Trophoblast cell (in vitro differentiated cells and primary cell): ENCODE results near the gene CADPS2.

Experiments used
- DNase-seq, 2 donors: peaks; one replicate each; pipeline ENCODE4 v3.0.0-alpha.2; 2016
- H2AFZ ChIP-seq: 2 replicates; pipeline ENCODE4 v1.6.1; 2013; ENCODE audit warnings: low read length, moderate library complexity, mild to moderate bottlenecking; ENCODE audit not compliant: insufficient read depth, poor library complexity
- H2AK5ac ChIP-seq: 2 replicates; pipeline ENCODE4 v1.6.1; 2013; ENCODE audit warnings: mild to moderate bottlenecking, low read length
- H2BK120ac ChIP-seq: 2 replicates; pipeline ENCODE4 v1.6.1; 2013; ENCODE audit warnings: low read length, mild to moderate bottlenecking, moderate library complexity; ENCODE audit not compliant: insufficient read depth, poor library complexity
- H2BK12ac ChIP-seq: 2 replicates; pipeline ENCODE4 v1.6.1; 2013; ENCODE audit warnings: mild to moderate bottlenecking, low read length, moderate library complexity
- H2BK5ac ChIP-seq: 2 replicates; pipeline ENCODE4 v1.6.1; 2013; ENCODE audit warnings: low read length, low read depth, moderate library complexity, mild to moderate bottlenecking; ENCODE audit not compliant: poor library complexity
- H3K14ac ChIP-seq: 2 replicates; pipeline ENCODE4 v1.6.1; 2013; ENCODE audit warnings: mild to moderate bottlenecking, low read length
- H3K18ac ChIP-seq: 2 replicates; pipeline ENCODE4 v1.6.1; 2013; ENCODE audit warnings: mild to moderate bottlenecking, low read length
- H3K23ac ChIP-seq: 2 replicates; pipeline ENCODE4 v1.6.1; 2013; ENCODE audit warnings: low read length
- H3K27ac ChIP-seq: 2 replicates; pipeline ENCODE4 v1.5.1; 2013; ENCODE audit warnings: low read depth, mild to moderate bottlenecking, inconsistent platforms, low read length, moderate library complexity
- H3K27me3 ChIP-seq: 2 replicates; pipeline ENCODE4 v1.6.1; 2013; ENCODE audit warnings: inconsistent platforms, mild to moderate bottlenecking, low read length, moderate library complexity; ENCODE audit not compliant: insufficient read depth
- H3K36me3 ChIP-seq, 2 experiments: 1 replicate in 1 of 2; 2 replicates in 1 of 2; pipeline ENCODE4 v1.6.1; 2013; ENCODE audit warnings: low read length in 2 of 2, mild to moderate bottlenecking in 2 of 2, moderate library complexity in 1 of 2; ENCODE audit not compliant: insufficient read depth in 2 of 2, control insufficient read depth in 1 of 2
- H3K4ac ChIP-seq: 2 replicates; pipeline ENCODE4 v1.6.1; 2013; ENCODE audit warnings: low read depth, mild to moderate bottlenecking, low read length, moderate library complexity
- H3K4me1 ChIP-seq, 2 experiments: 1 replicate in 1 of 2; 2 replicates in 1 of 2; pipeline ENCODE4 v1.6.1; 2013; ENCODE audit warnings: low read length in 2 of 2, mild to moderate bottlenecking in 2 of 2, moderate library complexity in 1 of 2; ENCODE audit not compliant: insufficient read depth in 2 of 2, control insufficient read depth in 1 of 2
- H3K4me2 ChIP-seq: 2 replicates; pipeline ENCODE4 v1.6.1; 2013; ENCODE audit warnings: inconsistent platforms, mild to moderate bottlenecking, low read length, moderate library complexity
- H3K4me3 ChIP-seq: 2 replicates; pipeline ENCODE4 v1.5.1; 2013; ENCODE audit warnings: mild to moderate bottlenecking, low read depth, low read length, inconsistent platforms
- H3K79me1 ChIP-seq: one replicate; pipeline ENCODE4 v1.6.1; 2013; ENCODE audit warnings: low read length
- H3K79me2 ChIP-seq: 2 replicates; pipeline ENCODE4 v1.6.1; 2013; ENCODE audit warnings: low read length, mild to moderate bottlenecking; ENCODE audit not compliant: control insufficient read depth, insufficient read depth, poor library complexity
- H3K9ac ChIP-seq: 2 replicates; pipeline ENCODE4 v1.6.1; 2013; ENCODE audit warnings: mild to moderate bottlenecking, low read length
- H3K9me3 ChIP-seq: 2 replicates; pipeline ENCODE4 v1.6.1; 2013; ENCODE audit warnings: low read depth, mild to moderate bottlenecking, control low read depth, inconsistent platforms, low read length; ENCODE audit not compliant: insufficient read depth
- H4K12ac ChIP-seq: 2 replicates; pipeline ENCODE4 v1.6.1; 2013; ENCODE audit warnings: low read depth, mild to moderate bottlenecking, low read length, moderate library complexity
- H4K8ac ChIP-seq: 2 replicates; pipeline ENCODE4 v1.6.1; 2013; ENCODE audit warnings: low read depth, mild to moderate bottlenecking, low read length, moderate library complexity
- H4K91ac ChIP-seq: one replicate; pipeline ENCODE4 v1.6.1; 2013; ENCODE audit warnings: low read depth, mild to moderate bottlenecking, low read length, moderate library complexity
- WGBS: extraction: QIAGEN DNeasy Blood & Tissue Kit; methylation state at CpG from one replicate; pipeline ENCODE4 v1.1.7; 2013; ENCODE audit warnings: missing lambda C conversion rate; ENCODE audit not compliant: insufficient read length, insufficient coverage; ENCODE audit errors: extremely low coverage; 5-methylcytosine and 5-hydroxymethylcytosine counted together

The CADPS2 gene

GRCh38 chr7:122457969-122458368 lies 428.3 kb downstream of the CADPS2 start:
- H2AK5ac ChIP-seq: no peak overlapping the region
- H2AFZ ChIP-seq: no peak overlapping the region
- H3K9me3 ChIP-seq: no peaks in the 10 kb centered on the region
- no CpG with 5 or more reads among the region's 3 CpGs for WGBS
- no peak overlapping the region for H2BK120ac ChIP-seq
- H4K91ac ChIP-seq: no peak overlapping the region
- DNase-seq: peak in 1 of 2 donors; percentile 57
- H3K4me3 ChIP-seq: no peak overlapping the region
- H3K79me1 ChIP-seq: no peaks in the 10 kb centered on the region
- no peaks in the 10 kb centered on the region for H3K79me2 ChIP-seq
- H3K9ac ChIP-seq: no peak overlapping the region
- no peaks in the 10 kb centered on the region for H3K36me3 ChIP-seq
- H3K27me3 ChIP-seq: no peaks in the 10 kb centered on the region
- no peak overlapping the region for H3K27ac ChIP-seq
- no peak overlapping the region for H3K23ac ChIP-seq
- no peak overlapping the region for H2BK5ac ChIP-seq
- no peak overlapping the region for H3K4ac ChIP-seq
- no peaks in the 10 kb centered on the region for H3K4me1 ChIP-seq
- H2BK12ac ChIP-seq: no peak overlapping the region
- H3K18ac ChIP-seq: no peak overlapping the region
- H4K8ac ChIP-seq: no peak overlapping the region
- H4K12ac ChIP-seq: no peak overlapping the region
- no peak overlapping the region for H3K14ac ChIP-seq
- no peak overlapping the region for H3K4me2 ChIP-seq

DNA sequence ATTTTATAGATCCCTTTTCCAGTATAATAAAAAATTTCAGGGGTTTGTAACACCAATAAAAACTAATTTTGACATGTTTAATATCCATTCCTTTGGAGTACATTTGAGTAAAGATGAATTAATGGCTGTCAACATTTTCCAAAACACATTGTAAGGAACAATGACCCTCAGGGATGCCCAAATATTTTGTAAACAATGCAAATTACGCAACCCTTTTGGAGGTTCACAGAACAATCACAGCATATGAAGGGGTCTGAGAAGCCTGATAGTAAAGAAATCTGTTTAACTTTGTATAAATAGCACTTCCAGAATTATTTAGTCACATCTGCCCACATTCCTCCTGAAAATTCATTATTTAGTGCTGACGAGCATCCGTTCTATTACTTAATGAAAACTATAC lies 428.9 kb downstream of the CADPS2 start:
- no CpG with 5 or more reads among the region's 3 CpGs for WGBS
- H3K4me1 ChIP-seq: no peaks in the 10 kb centered on the region
- H3K4me2 ChIP-seq: no peak overlapping the region
- H3K27me3 ChIP-seq: no peaks in the 10 kb centered on the region
- H3K4ac ChIP-seq: no peak overlapping the region
- no peak overlapping the region for H4K91ac ChIP-seq
- no peak overlapping the region for H3K4me3 ChIP-seq
- no peak overlapping the region for H2BK12ac ChIP-seq
- H3K36me3 ChIP-seq: no peaks in the 10 kb centered on the region
- H2BK120ac ChIP-seq: no peak overlapping the region
- H3K14ac ChIP-seq: no peak overlapping the region
- H3K79me1 ChIP-seq: no peaks in the 10 kb centered on the region
- H3K18ac ChIP-seq: no peak overlapping the region
- DNase-seq: no peak
- H3K9ac ChIP-seq: no peak overlapping the region
- no peaks in the 10 kb centered on the region for H3K9me3 ChIP-seq
- H4K12ac ChIP-seq: no peak overlapping the region
- H3K79me2 ChIP-seq: no peaks in the 10 kb centered on the region
- no peak overlapping the region for H2BK5ac ChIP-seq
- H3K27ac ChIP-seq: no peak overlapping the region
- H2AFZ ChIP-seq: no peak overlapping the region
- no peak overlapping the region for H4K8ac ChIP-seq
- H3K23ac ChIP-seq: no peak overlapping the region
- no peak overlapping the region for H2AK5ac ChIP-seq

DNA sequence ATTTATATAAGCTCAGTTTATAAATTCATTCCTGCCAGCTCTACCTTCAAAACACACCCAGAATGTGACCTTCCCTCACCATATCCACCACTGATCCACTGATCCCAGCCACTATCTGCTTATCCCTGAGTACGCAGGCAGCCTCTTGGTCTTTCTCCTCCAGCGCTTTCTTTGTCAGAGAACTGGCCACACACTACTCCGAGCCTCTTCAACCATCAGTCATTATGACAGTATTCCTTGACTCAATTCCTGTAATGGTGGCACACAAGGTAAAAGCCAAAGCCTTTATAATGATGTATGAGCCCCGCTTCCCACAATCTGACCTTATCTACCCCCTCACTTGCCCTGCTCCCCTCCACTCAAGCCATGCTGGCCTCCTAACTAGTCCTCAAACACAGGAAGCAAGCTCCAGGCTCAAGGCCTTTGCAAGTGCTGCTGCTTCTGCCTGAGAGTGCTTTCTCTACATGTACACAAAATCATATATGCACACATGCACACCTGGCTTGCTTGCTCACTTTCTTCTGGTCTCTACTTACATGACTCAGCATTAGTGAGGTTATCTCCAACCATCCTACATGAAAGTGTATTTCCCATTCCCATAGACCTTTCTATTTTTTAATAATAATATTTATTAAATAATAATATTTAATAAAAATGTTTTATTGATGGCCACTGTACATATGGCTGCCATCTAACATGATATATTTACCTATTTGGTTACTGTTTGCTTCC lies 431.3 kb downstream of the CADPS2 start:
- Histone ChIP-seq H3K4me1 (no peaks in the 10 kb centered on the region), H3K14ac (no peak overlapping the region), H3K27ac (no peak overlapping the region), H3K4me2 (no peak overlapping the region), H3K4ac (no peak overlapping the region), H2BK120ac (no peak overlapping the region), H3K4me3 (no peak overlapping the region), H2BK5ac (no peak overlapping the region), H3K23ac (no peak overlapping the region), H3K27me3 (no peaks in the 10 kb centered on the region), H4K91ac (no peak overlapping the region), H4K12ac (no peak overlapping the region), H2AFZ (no peak overlapping the region), H3K79me1 (no peaks in the 10 kb centered on the region), H2AK5ac (no peak overlapping the region), H3K18ac (no peak overlapping the region), H3K79me2 (no peaks in the 10 kb centered on the region), H3K9ac (no peak overlapping the region), H4K8ac (no peak overlapping the region), H3K9me3 (no peaks in the 10 kb centered on the region), H2BK12ac (no peak overlapping the region), H3K36me3 (no peaks in the 10 kb centered on the region)
- DNase-seq: no peak
- WGBS: no CpG with 5 or more reads among the region's 4 CpGs

GRCh38 chr7:122453432-122453831 lies 432.8 kb downstream of the CADPS2 start:
- no peak overlapping the region for H3K23ac ChIP-seq
- no peaks in the 10 kb centered on the region for H3K4me1 ChIP-seq
- H3K79me2 ChIP-seq: no peaks in the 10 kb centered on the region
- H3K27me3 ChIP-seq: no peaks in the 10 kb centered on the region
- H2AFZ ChIP-seq: no peak overlapping the region
- H3K9ac ChIP-seq: no peak overlapping the region
- H3K4ac ChIP-seq: no peak overlapping the region
- no peak overlapping the region for H3K4me3 ChIP-seq
- no peaks in the 10 kb centered on the region for H3K79me1 ChIP-seq
- H4K8ac ChIP-seq: no peak overlapping the region
- H2BK120ac ChIP-seq: no peak overlapping the region
- no peak overlapping the region for H3K4me2 ChIP-seq
- no peak overlapping the region for H3K27ac ChIP-seq
- no peak overlapping the region for H4K91ac ChIP-seq
- no peak overlapping the region for H2AK5ac ChIP-seq
- no peak overlapping the region for H3K14ac ChIP-seq
- no peak overlapping the region for H2BK12ac ChIP-seq
- H3K9me3 ChIP-seq: no peaks in the 10 kb centered on the region
- H3K36me3 ChIP-seq: no peaks in the 10 kb centered on the region
- H2BK5ac ChIP-seq: no peak overlapping the region
- H4K12ac ChIP-seq: no peak overlapping the region
- DNase-seq: no peak
- no peak overlapping the region for H3K18ac ChIP-seq
